CD4-positive, CD25-positive, alpha-beta regulatory T cell (primary cell): ENCODE data around the gene OXSR1. TPM values are rescaled to one million over a fixed set of nuclear protein-coding genes. Genes with fewer than 3 reads are reported as not detected.
"Not testable (repeated sequence)": the region's sequence is repeated elsewhere in the genome, so short reads cannot be mapped to it uniquely, and the experiment has no call there.

Experiments used
- ATAC-seq, 2 donors: fragments of 150-1000 bp; cut with Tn5 transposase; one replicate each; pipeline ENCODE4 v1.10.0; 2021; ENCODE audit warnings: low read depth in 2 of 2, moderate number of reproducible peaks in 2 of 2, moderate library complexity in 1 of 2
- DNase-seq, 3 donors: peaks; one replicate each; pipeline versions ENCODE4 v3.0.0 to v3.0.0-alpha.2; 2012 to 2022; ENCODE audit warnings: mixed read lengths in 1 of 3
- H3K27ac ChIP-seq: one replicate; pipeline ENCODE4 v1.7.0; 2013; ENCODE audit warnings: mild to moderate bottlenecking, low read length; ENCODE audit not compliant: insufficient read depth, poor library complexity, severe bottlenecking
- H3K27me3 ChIP-seq: one replicate; pipeline ENCODE4 v1.7.0; 2013; ENCODE audit warnings: low read length; ENCODE audit not compliant: control insufficient read depth, insufficient read depth
- H3K36me3 ChIP-seq: one replicate; pipeline ENCODE4 v1.7.0; 2013; ENCODE audit warnings: mild to moderate bottlenecking, low read length, moderate library complexity; ENCODE audit not compliant: control insufficient read depth, insufficient read depth
- H3K4me1 ChIP-seq: 2 replicates; pipeline ENCODE4 v1.7.0; 2013; ENCODE audit warnings: mild to moderate bottlenecking, low read length; ENCODE audit not compliant: insufficient read depth, control insufficient read depth, poor library complexity, severe bottlenecking
- H3K4me3 ChIP-seq: one replicate; pipeline ENCODE4 v1.7.0; 2013; ENCODE audit warnings: low read depth, mild to moderate bottlenecking, low read length, moderate library complexity
- H3K9me3 ChIP-seq, 2 experiments: 1 replicate in 1 of 2; 2 replicates in 1 of 2; pipeline ENCODE4 v1.7.0; 2013; ENCODE audit warnings: low read length in 2 of 2, mild to moderate bottlenecking in 1 of 2, moderate library complexity in 1 of 2; ENCODE audit not compliant: control insufficient read depth in 2 of 2
- H3K27ac Mint-ChIP-seq, 3 donors: one replicate each; pipeline ENCODE4 v1.8.0; 2020 to 2022; ENCODE audit warnings: mild to moderate bottlenecking in 3 of 3, mixed read lengths in 3 of 3, moderate library complexity in 2 of 3
- H3K27me3 Mint-ChIP-seq: one replicate; pipeline ENCODE4 v1.8.0; 2022; ENCODE audit warnings: mild to moderate bottlenecking, mixed read lengths
- H3K36me3 Mint-ChIP-seq: one replicate; pipeline ENCODE4 v1.8.0; 2020; ENCODE audit warnings: mixed read lengths
- H3K4me1 Mint-ChIP-seq, 4 donors: one replicate each; pipeline ENCODE4 v1.8.0; 2020 to 2022; ENCODE audit warnings: mixed read lengths in 4 of 4, mild to moderate bottlenecking in 1 of 4
- H3K4me3 Mint-ChIP-seq, 4 donors: one replicate each; pipeline ENCODE4 v1.8.0; 2020 to 2022; ENCODE audit warnings: mild to moderate bottlenecking in 4 of 4, mixed read lengths in 4 of 4, moderate library complexity in 3 of 4
- H3K9me3 Mint-ChIP-seq, 7 donors: one replicate each; pipeline ENCODE4 v1.8.0; 2020 to 2022; ENCODE audit warnings: mixed read lengths in 7 of 7, mild to moderate bottlenecking in 3 of 7, moderate library complexity in 2 of 7
- polyA plus RNA-seq, 4 donors: library from polyadenylated mRNA; unstranded; fragments of 300-500 nt; fragmentation: Illumina TruSeq; gene quantifications; one replicate each; pipeline ENCODE4 v1.2.3, GENCODE V29; 2021
- total RNA-seq: library from RNA; stranded (reverse); gene quantifications from one replicate; pipeline ENCODE4 v1.2.3, GENCODE V29; 2022

OXSR1 gene
- total and polyA plus RNA-seq, 5 donors from 2014 or later: 12.6 to 62.3 (median 17.3) TPM

GRCh38 chr3:38157117-38157516 is 8.2 kb upstream of the OXSR1 start:
- DNase-seq (no peak), ATAC-seq (no peak)
- Histone ChIP-seq H3K4me3 (no peak overlapping the region), H3K36me3 (no peaks in the 10 kb centered on the region), H3K4me1 (peaks cover under 1% of the 10 kb centered on the region), H3K27ac (no peak overlapping the region), H3K9me3 (no peaks in the 10 kb centered on the region), H3K27me3 (no peaks in the 10 kb centered on the region)
- H3K4me1 Mint-ChIP-seq: peaks cover 0 to 10% (median 3%) of the 10 kb centered on the region in 4 donors
- H3K27me3 Mint-ChIP-seq: no peaks in the 10 kb centered on the region
- H3K27ac Mint-ChIP-seq: no peak overlapping the region
- no peaks in the 10 kb centered on the region for H3K9me3 Mint-ChIP-seq
- H3K36me3 Mint-ChIP-seq: no peaks in the 10 kb centered on the region
- H3K4me3 Mint-ChIP-seq: no peak overlapping the region

- Histone ChIP-seq H3K36me3 (no peaks in the 10 kb centered on the region), H3K4me1 (no peaks in the 10 kb centered on the region), H3K9me3 (no peaks in the 10 kb centered on the region), H3K4me3 (no peak overlapping the region), H3K27ac (no peak overlapping the region), H3K27me3 (no peaks in the 10 kb centered on the region)
- Mint-ChIP-seq H3K9me3 (no peaks in the 10 kb centered on the region), H3K4me3 (no peak overlapping the region), H3K4me1 (peaks cover 0 to 6% (median 2%) of the 10 kb centered on the region in 4 donors), H3K27me3 (no peaks in the 10 kb centered on the region), H3K36me3 (no peaks in the 10 kb centered on the region), H3K27ac (no peak overlapping the region)
- ATAC-seq (no peak), DNase-seq (no peak)
Observed at GRCh38 chr3:38157595-38157994, 7.7 kb upstream of the OXSR1 start.

DNA sequence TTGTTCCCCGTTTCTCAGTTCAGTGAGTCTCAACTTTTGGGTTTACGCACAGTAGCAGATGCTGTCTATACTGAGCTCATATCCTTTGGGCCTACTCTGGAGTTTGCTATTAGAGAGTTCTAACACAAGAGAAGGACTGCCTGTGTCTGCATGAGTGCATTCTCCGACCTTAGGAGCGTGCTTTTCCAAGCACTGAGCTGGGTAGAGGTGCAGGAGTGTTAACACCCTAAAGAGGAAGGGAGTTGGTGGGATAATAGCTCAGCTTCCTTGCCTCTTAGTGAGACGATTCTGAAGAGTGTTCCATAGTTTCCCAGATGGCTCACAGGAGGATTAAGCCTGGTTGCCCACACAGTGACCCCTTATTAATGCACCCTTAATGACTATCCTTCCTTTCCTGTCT is 6.9 kb upstream of the OXSR1 start:
- Mint-ChIP-seq H3K4me3 (no peak overlapping the region), H3K9me3 (no peaks in the 10 kb centered on the region), H3K27me3 (no peaks in the 10 kb centered on the region), H3K36me3 (no peaks in the 10 kb centered on the region), H3K27ac (no peak overlapping the region), H3K4me1 (peaks cover 0 to under 1% (median 0%) of the 10 kb centered on the region in 4 donors)
- H3K9me3 ChIP-seq: no peaks in the 10 kb centered on the region
- DNase-seq (no peak), ATAC-seq (no peak)
- H3K4me3 ChIP-seq: no peak overlapping the region
- H3K27me3 ChIP-seq: no peaks in the 10 kb centered on the region
- no peaks in the 10 kb centered on the region for H3K36me3 ChIP-seq
- no peak overlapping the region for H3K27ac ChIP-seq
- H3K4me1 ChIP-seq: no peaks in the 10 kb centered on the region

GRCh38 chr3:38160704-38161103 is 4.6 kb upstream of the OXSR1 start:
- H3K9me3 Mint-ChIP-seq, DNase-seq, H3K27me3 ChIP-seq, H3K27ac Mint-ChIP-seq, ATAC-seq, H3K27ac ChIP-seq, H3K36me3 Mint-ChIP-seq, H3K4me3 ChIP-seq, H3K27me3 Mint-ChIP-seq, H3K4me1 ChIP-seq, H3K4me3 Mint-ChIP-seq, H3K36me3 ChIP-seq, H3K9me3 ChIP-seq: not testable (repeated sequence)
- H3K4me1 Mint-ChIP-seq: peaks cover 0 to 16% (median 4%) of the 10 kb centered on the region in 4 donors

DNA sequence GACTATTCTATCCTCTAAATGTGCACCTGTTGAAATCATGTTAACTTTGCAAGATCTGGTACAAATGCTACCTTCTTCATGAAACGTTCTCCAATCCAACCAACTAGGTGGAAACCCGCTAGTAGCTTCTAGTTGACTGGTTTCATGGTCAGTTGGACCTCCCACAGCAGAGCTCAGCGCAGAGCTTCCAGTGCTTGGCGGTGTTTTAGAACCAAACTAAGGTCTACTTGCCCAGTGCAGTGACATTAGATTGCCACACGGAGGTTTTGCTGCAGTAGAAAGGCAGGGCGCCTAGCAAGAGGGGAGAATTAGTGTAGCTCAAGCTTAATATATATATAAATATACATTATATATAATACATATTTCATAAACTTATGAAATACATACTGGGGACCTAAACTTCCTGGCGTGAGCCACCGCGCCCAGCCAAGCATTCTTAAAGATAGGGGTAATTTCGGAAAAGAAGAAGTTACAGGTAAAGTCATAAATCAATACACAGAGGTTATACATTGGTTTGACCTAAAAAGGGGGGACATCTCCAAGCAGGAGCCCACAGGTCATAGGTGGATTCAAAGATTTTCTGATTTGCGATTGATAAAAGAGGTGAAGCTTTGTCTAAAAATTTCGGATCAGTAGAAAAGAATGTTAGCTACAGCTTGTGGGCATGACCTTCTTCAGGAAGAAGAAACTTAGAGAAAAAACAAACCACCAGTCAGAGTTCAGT is 2.1 kb upstream of the OXSR1 start:
- peaks cover 31% of the 10 kb centered on the region for H3K4me1 ChIP-seq
- Mint-ChIP-seq H3K27ac (peak overlapping the region; percentile 20 to 100 (median 85)), H3K36me3 (peaks cover 2% of the 10 kb centered on the region), H3K9me3 (no peaks in the 10 kb centered on the region), H3K4me3 (peak overlapping the region in 2 of 4 donors; percentile 9 to 94), H3K27me3 (no peaks in the 10 kb centered on the region), H3K4me1 (peaks cover 17 to 38% (median 24%) of the 10 kb centered on the region in 4 donors)
- peak in 1 of 3 donors; percentile 62 for DNase-seq
- no peaks in the 10 kb centered on the region for H3K9me3 ChIP-seq
- peak overlapping the region; percentile 98 for H3K27ac ChIP-seq
- H3K4me3 ChIP-seq: no peak overlapping the region
- no peaks in the 10 kb centered on the region for H3K36me3 ChIP-seq
- H3K27me3 ChIP-seq: no peaks in the 10 kb centered on the region
- ATAC-seq: no peak

DNA sequence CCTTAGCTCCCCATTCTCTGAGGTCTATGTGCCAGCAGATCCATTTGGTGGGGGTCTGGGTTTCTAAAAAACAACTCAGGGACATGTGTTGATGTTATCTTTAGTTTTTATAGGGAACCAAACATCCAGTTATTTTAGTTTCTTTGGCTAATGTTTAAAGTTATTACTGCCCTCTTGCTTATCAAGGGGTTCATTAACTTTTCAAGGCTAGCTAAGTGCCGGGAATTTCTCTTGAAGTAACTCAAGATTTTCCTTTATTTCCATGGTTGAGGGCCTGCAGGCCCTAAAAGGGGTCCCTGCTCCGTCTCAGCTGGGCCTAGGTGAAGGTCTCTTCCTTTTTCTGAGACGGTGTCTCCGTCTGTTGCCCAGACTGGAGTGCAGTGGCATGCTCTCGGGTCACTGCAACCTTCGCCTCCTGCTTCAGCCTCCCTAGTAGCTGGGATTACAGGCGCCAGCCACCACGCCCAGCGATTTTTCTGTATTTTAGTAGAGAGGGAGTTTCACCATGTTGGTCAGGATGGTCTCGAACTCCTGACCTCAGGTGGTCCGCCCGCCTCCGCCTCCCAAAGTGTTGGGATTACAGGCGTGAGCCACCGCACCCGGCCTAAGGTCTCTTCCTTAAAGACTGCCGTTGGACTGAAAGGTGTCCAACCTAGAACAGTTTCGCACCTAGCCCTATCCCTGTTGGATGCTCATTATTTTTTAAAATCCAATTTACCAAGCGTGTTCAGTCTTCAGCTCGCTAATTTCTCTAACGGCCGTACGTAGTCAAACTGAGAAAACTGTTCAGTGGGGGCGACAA is 1.3 kb upstream of the OXSR1 start:
- DNase-seq (no peak), ATAC-seq (no peak)
- Histone ChIP-seq H3K27ac (peak overlapping the region; percentile 98), H3K4me1 (peaks cover 36% of the 10 kb centered on the region), H3K9me3 (no peaks in the 10 kb centered on the region), H3K36me3 (no peaks in the 10 kb centered on the region), H3K27me3 (no peaks in the 10 kb centered on the region), H3K4me3 (peak overlapping the region; percentile 86)
- no peaks in the 10 kb centered on the region for H3K27me3 Mint-ChIP-seq
- peak overlapping the region; percentile 94 to 97 (median 96) for H3K4me3 Mint-ChIP-seq
- peak overlapping the region; percentile 100 for H3K27ac Mint-ChIP-seq
- peaks cover 24 to 46% (median 31%) of the 10 kb centered on the region in 4 donors for H3K4me1 Mint-ChIP-seq
- H3K36me3 Mint-ChIP-seq: peaks cover 7% of the 10 kb centered on the region
- H3K9me3 Mint-ChIP-seq: no peaks in the 10 kb centered on the region

GRCh38 chr3:38164643-38164951 is 740 bp upstream of the OXSR1 start:
- H3K27me3 ChIP-seq: no peaks in the 10 kb centered on the region
- H3K4me3 Mint-ChIP-seq: peak overlapping the region; percentile 94 to 97 (median 96)
- peak; percentile 9 for ATAC-seq

More at GRCh38 chr3:38164643-38164951, 740 bp upstream of the OXSR1 start:
- peak overlapping the region; percentile 86 for H3K4me3 ChIP-seq
- H3K27me3 Mint-ChIP-seq: no peaks in the 10 kb centered on the region
- H3K4me1 ChIP-seq: peaks cover 39% of the 10 kb centered on the region
- H3K36me3 Mint-ChIP-seq: peaks cover 7% of the 10 kb centered on the region
- peak overlapping the region; percentile 98 for H3K27ac ChIP-seq
- DNase-seq: no peak
- H3K36me3 ChIP-seq: no peaks in the 10 kb centered on the region
- H3K9me3 ChIP-seq: no peaks in the 10 kb centered on the region
- H3K9me3 Mint-ChIP-seq: no peaks in the 10 kb centered on the region
- H3K4me1 Mint-ChIP-seq: peaks cover 29 to 51% (median 37%) of the 10 kb centered on the region in 4 donors
- peak overlapping the region; percentile 100 for H3K27ac Mint-ChIP-seq
